HG02943 (cell line): Measurements from ENCODE around the gene GMPS.
A peak's percentile ranks its signal among the peaks of the same experiment; 100 is the strongest.
"Not testable (repeated sequence)": the region's sequence is repeated elsewhere in the genome, so short reads cannot be mapped to it uniquely, and the experiment has no call there.

ENCODE experiments used
- ATAC-seq: cut with Tn5 transposase; IDR thresholded peaks from one replicate; pipeline ENCODE4 v1.9.1; 2021; ENCODE audit warnings: mild to moderate bottlenecking, low read depth, moderate library complexity; ENCODE audit not compliant: unreplicated experiment

Gene GMPS

GRCh38 chr3:155871746-155872158, 1.3 kb downstream of the GMPS start:
- peak; percentile 11 for ATAC-seq

GRCh38 chr3:155872904-155873646, 2.6 kb downstream of the GMPS start:
- ATAC-seq = no peak

GRCh38 chr3:155876037-155876436, 5.6 kb downstream of the GMPS start:
- ATAC-seq = no peak

GRCh38 chr3:155876503-155876902, 6.1 kb downstream of the GMPS start:
- ATAC-seq = no peak

GRCh38 chr3:155880286-155880685, 9.8 kb downstream of the GMPS start:
- ATAC-seq = no peak

- ATAC-seq = no peak
Observed at GRCh38 chr3:155884292-155884691, 13.8 kb downstream of the GMPS start.

GRCh38 chr3:155885292-155885691, 14.8 kb downstream of the GMPS start:
- no peak for ATAC-seq

GRCh38 chr3:155886348-155886747, 15.9 kb downstream of the GMPS start:
- ATAC-seq = not testable (repeated sequence)

GRCh38 chr3:155886915-155887314, 16.5 kb downstream of the GMPS start:
- ATAC-seq = no peak

GRCh38 chr3:155889212-155889611, 18.8 kb downstream of the GMPS start:
- ATAC-seq = no peak

GRCh38 chr3:155889952-155890351, 19.5 kb downstream of the GMPS start:
- ATAC-seq = no peak

- no peak for ATAC-seq
Observed at GRCh38 chr3:155890671-155891190, 20.3 kb downstream of the GMPS start.

GRCh38 chr3:155891321-155891720, 20.9 kb downstream of the GMPS start:
- no peak for ATAC-seq

- ATAC-seq = no peak
Observed at GRCh38 chr3:155895379-155895900, 25.0 kb downstream of the GMPS start.

GRCh38 chr3:155906900-155907299, 36.5 kb downstream of the GMPS start:
- no peak for ATAC-seq

- no peak for ATAC-seq
Observed at GRCh38 chr3:155908086-155908485, 37.6 kb downstream of the GMPS start.

GRCh38 chr3:155908605-155909004, 38.2 kb downstream of the GMPS start:
- no peak for ATAC-seq

- ATAC-seq = no peak
Observed at GRCh38 chr3:155912090-155912489, 41.6 kb downstream of the GMPS start.

- no peak for ATAC-seq
Observed at GRCh38 chr3:155912579-155913190, 42.2 kb downstream of the GMPS start.

- ATAC-seq = no peak
Observed at GRCh38 chr3:155917781-155918180, 47.3 kb downstream of the GMPS start.

GRCh38 chr3:155919728-155920127, 49.3 kb downstream of the GMPS start:
- no peak for ATAC-seq

- no peak for ATAC-seq
Observed at GRCh38 chr3:155921486-155921885, 51.0 kb downstream of the GMPS start.
